ENCODE results near the gene CDK10.
A peak's percentile ranks its signal among the peaks of the same experiment; 100 is the strongest.

DNA sequence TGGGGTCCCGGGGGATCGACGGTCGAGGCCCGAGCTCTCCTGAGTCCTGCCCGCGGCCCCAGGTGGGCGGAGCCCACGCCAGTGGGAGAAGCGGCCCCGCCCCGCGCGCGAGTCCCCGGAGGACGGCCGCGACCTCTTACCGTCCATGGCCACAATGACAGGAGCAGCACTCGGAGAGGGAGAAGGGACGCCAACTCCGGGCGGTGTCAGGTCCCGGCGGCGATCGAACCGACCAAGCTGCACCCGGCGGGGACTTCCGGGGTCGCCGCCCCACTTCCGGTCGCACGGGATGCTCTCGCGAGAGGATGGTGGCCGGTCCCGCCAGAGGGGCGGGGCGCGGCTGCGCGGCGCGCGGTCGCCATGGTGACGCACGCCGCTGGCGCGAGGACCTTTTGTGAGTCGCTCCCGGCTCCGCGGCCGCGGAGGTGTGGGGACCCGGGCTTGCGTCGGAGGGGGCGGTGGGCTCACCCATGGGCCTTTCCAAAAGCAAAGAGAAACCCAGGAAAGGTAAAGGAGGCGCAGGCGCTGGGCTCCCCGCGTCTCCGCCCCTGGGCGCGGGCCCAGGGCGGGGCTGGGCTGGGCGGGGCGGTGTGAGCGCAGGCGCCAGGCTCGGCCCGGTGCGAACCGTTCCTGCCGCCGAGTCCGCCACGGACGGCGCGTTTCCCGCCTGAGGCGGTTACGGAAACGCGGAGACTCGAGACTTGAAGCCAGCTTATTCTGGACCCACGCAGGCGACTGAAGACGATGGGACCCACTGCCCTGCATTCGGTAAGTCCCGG lies 28.9 kb upstream of the CDK10 start, which contains the start of the genes CHMP1A and SPATA33:
- TF ChIP-seq, protein P1, sequence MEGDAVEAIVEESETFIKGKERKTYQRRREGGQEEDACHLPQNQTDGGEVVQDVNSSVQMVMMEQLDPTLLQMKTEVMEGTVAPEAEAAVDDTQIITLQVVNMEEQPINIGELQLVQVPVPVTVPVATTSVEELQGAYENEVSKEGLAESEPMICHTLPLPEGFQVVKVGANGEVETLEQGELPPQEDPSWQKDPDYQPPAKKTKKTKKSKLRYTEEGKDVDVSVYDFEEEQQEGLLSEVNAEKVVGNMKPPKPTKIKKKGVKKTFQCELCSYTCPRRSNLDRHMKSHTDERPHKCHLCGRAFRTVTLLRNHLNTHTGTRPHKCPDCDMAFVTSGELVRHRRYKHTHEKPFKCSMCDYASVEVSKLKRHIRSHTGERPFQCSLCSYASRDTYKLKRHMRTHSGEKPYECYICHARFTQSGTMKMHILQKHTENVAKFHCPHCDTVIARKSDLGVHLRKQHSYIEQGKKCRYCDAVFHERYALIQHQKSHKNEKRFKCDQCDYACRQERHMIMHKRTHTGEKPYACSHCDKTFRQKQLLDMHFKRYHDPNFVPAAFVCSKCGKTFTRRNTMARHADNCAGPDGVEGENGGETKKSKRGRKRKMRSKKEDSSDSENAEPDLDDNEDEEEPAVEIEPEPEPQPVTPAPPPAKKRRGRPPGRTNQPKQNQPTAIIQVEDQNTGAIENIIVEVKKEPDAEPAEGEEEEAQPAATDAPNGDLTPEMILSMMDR (IDR thresholded peaks at IDR 0.05) = no peak
- TF ChIP-seq POLR2A (IDR thresholded peaks at IDR 0.05) = peak in 1 of 2 donors; percentile 6
- peak in 1 of 2 donors; percentile 71 for TF ChIP-seq POLR2AphosphoS5 (IDR thresholded peaks at IDR 0.05; ENCODE audit: insufficient read depth in 1 of 2, low read depth in 1 of 2)
